Ovary (tissue), 9 donors: ENCODE measurements around the gene CRY1. TPM values are rescaled to one million over a fixed set of nuclear protein-coding genes. Genes with fewer than 3 reads are reported as not detected.

Experiments used
- DNase-seq, 5 donors: peaks; one replicate each; pipeline ENCODE4 v3.0.0-alpha.2; 2019 to 2020
- H3K27ac ChIP-seq, 2 donors: fragments of 200-600 bp; one replicate each; pipeline versions ENCODE4 v1.5.1 to v1.8.0; 2019 to 2022
- H3K27me3 ChIP-seq: fragments of 200-600 bp; one replicate; pipeline ENCODE4 v1.8.0; 2022
- H3K36me3 ChIP-seq: fragments of 200-600 bp; sonication (generic); one replicate; pipeline ENCODE4 v1.5.1; 2019
- H3K4me1 ChIP-seq: one replicate; pipeline ENCODE4 v1.8.1; 2013; ENCODE audit warnings: mild to moderate bottlenecking, moderate library complexity; ENCODE audit not compliant: insufficient read depth
- H3K4me3 ChIP-seq: fragments of 200-600 bp; sonication (generic); one replicate; pipeline ENCODE4 v1.5.1; 2017
- H3K9me3 ChIP-seq, 2 donors: fragments of 200-600 bp in 1 of 2; sonication (generic) in 1 of 2; one replicate each; pipeline versions ENCODE4 v1.5.1 to v1.8.1; 2013 to 2019; ENCODE audit warnings: mild to moderate bottlenecking in 1 of 2, moderate library complexity in 1 of 2
- EP300 ChIP-seq: sonication (generic); formaldehyde crosslinking; IDR thresholded peaks from one replicate; pipeline ENCODE4 v1.6.1; 2017; ENCODE audit warnings: antibody characterized with exemption
- POLR2A ChIP-seq: fragments of 450-650 bp; IDR thresholded peaks from one replicate; pipeline ENCODE4 v1.6.1; 2017; ENCODE audit warnings: antibody characterized with exemption, mild to moderate bottlenecking, moderate library complexity
- WGBS, 3 donors: extraction: QIAGEN DNeasy Blood & Tissue Kit in 1 of 3; methylation state at CpG; one replicate each; pipeline versions ENCODE4 v1.1.5 to v1.1.7; 2013 to 2017; 5-methylcytosine and 5-hydroxymethylcytosine counted together
- intact Hi-C, 4 donors: fragments of 100-400 bp; cut with DNase I; formaldehyde crosslinking; loops; one replicate each; pipeline versions ENCODE4 v1.11.0 to v1.15.1; 2022 to 2023
- polyA plus RNA-seq, 2 donors: library from polyadenylated mRNA; stranded (reverse); fragments of 200-250 nt in 1 of 2; fragments of 350-450 nt in 1 of 2; fragmentation: Illumina TruSeq in 1 of 2; extraction: RNeasy Lipid Tissue Mini Kit (QIAGEN cat#74804) in 1 of 2; gene quantifications; one replicate each; pipeline ENCODE4 v1.2.3, GENCODE V29; 2013 to 2014
- total RNA-seq, 7 donors: library from RNA; depleted of rRNA in 2 of 7; stranded (reverse); fragments of >200 nt in 2 of 7; fragmentation: NEBNext Ultra II Directional in 3 of 7; extraction: Animal tissue kit (Norgen Biotek cat#: 25700) in 3 of 7; gene quantifications; one replicate each; pipeline versions ENCODE4 v1.1.0 to v1.2.4, GENCODE V29; 2016 to 2023
- TF ChIP-seq, protein P1 (sequence below), 3 donors: fragments of 450-650 bp in 2 of 3; fragments of 200-600 bp in 1 of 3; IDR thresholded peaks; one replicate each; pipeline versions ENCODE4 v1.5.1 to v1.8.0; 2016 to 2022; ENCODE audit warnings: antibody characterized with exemption in 3 of 3, mild to moderate bottlenecking in 1 of 3
- donor health status: DM: no; HTN: no; CAD: no; lungs with moderate emphysema.
- donor health status: DM: no; HTN: no; CAD: no.
- donor health status: Bipolar disorder and iron deficiency.
- donor health status: DM: yes; HTN: yes; CAD: no.
- donor health status: DM: no; HTN: no; CAD: no.
- donor health status: DM: yes; HTN: yes; CAD: no.

The CRY1 gene
- total and polyA plus RNA-seq, 9 donors: 8.3 to 49.1 (median 14.5) TPM

- no peaks in the 10 kb centered on the region for H3K27me3 ChIP-seq
- WGBS, 3 donors: 75 to 97% (median 87%) methylated on average over 2 of the region's 2 CpGs
- H3K27ac ChIP-seq: no peak overlapping the region
- no peaks in the 10 kb centered on the region for H3K9me3 ChIP-seq
- H3K4me1 ChIP-seq: no peaks in the 10 kb centered on the region
- DNase-seq: no peak
- H3K36me3 ChIP-seq: no peaks in the 10 kb centered on the region
- H3K4me3 ChIP-seq: no peak overlapping the region
- TF ChIP-seq POLR2A (no peak), EP300 (no peak)
- TF ChIP-seq, protein P1, sequence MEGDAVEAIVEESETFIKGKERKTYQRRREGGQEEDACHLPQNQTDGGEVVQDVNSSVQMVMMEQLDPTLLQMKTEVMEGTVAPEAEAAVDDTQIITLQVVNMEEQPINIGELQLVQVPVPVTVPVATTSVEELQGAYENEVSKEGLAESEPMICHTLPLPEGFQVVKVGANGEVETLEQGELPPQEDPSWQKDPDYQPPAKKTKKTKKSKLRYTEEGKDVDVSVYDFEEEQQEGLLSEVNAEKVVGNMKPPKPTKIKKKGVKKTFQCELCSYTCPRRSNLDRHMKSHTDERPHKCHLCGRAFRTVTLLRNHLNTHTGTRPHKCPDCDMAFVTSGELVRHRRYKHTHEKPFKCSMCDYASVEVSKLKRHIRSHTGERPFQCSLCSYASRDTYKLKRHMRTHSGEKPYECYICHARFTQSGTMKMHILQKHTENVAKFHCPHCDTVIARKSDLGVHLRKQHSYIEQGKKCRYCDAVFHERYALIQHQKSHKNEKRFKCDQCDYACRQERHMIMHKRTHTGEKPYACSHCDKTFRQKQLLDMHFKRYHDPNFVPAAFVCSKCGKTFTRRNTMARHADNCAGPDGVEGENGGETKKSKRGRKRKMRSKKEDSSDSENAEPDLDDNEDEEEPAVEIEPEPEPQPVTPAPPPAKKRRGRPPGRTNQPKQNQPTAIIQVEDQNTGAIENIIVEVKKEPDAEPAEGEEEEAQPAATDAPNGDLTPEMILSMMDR (IDR thresholded peaks at IDR 0.05): no peak
- intact Hi-C loops: loop anchor here in 3 of 4 donors (5.0 to 10.0 kb wide), 3 partner anchors 103 to 136 kb away; partner anchors contain the start of genes MTERF2 (in 3 of the 3) and TMEM263 (in 1 of the 3)
Observed at GRCh38 chr12:107090711-107091110, 2.6 kb downstream of the CRY1 start.

- Histone ChIP-seq H3K4me1 (no peaks in the 10 kb centered on the region), H3K27me3 (no peaks in the 10 kb centered on the region), H3K27ac (no peak overlapping the region), H3K4me3 (no peak overlapping the region), H3K36me3 (no peaks in the 10 kb centered on the region), H3K9me3 (no peaks in the 10 kb centered on the region)
- TF ChIP-seq, protein P1 (IDR thresholded peaks at IDR 0.05): no peak
- 95 to 99% (median 95%) methylated on average over 2 of the region's 2 CpGs for WGBS, 3 donors
- intact Hi-C loops: no loop called here
- no peak for DNase-seq
Observed at GRCh38 chr12:107088912-107089311, 4.4 kb downstream of the CRY1 start.

DNA sequence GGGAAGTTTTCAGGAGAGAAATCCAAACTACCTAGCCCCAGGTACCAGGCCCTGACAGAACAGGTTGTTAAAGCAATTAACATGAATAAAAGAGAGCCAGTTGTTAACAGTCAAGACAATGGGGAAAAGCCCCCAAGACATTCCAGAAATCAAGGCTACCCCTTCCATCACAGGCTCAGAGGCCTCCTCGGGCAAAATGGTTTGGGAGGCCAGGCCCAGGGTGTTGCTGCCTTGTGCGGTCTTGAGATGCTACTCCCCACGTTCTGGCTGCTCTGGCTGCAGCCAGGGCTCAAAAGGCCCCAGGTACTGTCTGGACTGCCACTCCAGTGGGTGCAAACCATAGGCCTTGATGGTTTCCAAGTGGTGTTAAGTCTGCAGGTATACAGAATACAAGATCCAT lies 7.0 kb downstream of the CRY1 start:
- intact Hi-C loops: no loop called here
- WGBS, 3 donors: 92 to 97% (median 94%) methylated on average over 3 of the region's 3 CpGs
- Histone ChIP-seq H3K27ac (no peak overlapping the region), H3K27me3 (no peaks in the 10 kb centered on the region), H3K9me3 (no peaks in the 10 kb centered on the region), H3K4me1 (no peaks in the 10 kb centered on the region), H3K4me3 (no peak overlapping the region), H3K36me3 (no peaks in the 10 kb centered on the region)
- no peak for DNase-seq
- TF ChIP-seq POLR2A (no peak), EP300 (no peak)
- TF ChIP-seq, protein P1 (IDR thresholded peaks at IDR 0.05): no peak

DNA sequence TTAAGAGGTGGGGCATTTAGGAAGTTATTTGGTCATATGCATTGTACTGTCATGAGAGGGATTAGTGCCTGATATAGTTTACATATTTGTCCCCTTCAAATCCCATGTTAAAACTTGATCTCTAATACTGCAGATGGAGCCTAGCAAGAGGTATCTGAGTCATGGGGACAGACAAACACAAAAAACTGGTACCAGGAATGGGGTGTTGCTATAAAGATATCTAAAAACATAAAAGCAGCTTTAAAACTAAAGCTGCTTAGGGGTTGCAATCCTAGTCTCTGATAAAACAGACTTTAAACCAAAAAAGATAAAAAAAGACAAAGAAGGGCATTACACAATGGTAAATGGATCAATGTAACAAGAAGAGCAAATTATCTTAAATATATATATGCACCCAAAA lies 11.6 kb downstream of the CRY1 start:
- Histone ChIP-seq H3K4me3 (no peak overlapping the region), H3K36me3 (no peaks in the 10 kb centered on the region), H3K4me1 (no peaks in the 10 kb centered on the region), H3K27me3 (no peaks in the 10 kb centered on the region), H3K9me3 (no peaks in the 10 kb centered on the region), H3K27ac (no peak overlapping the region)
- intact Hi-C loops: no loop called here
- TF ChIP-seq POLR2A: no peak
- TF ChIP-seq, protein P1 (IDR thresholded peaks at IDR 0.05): no peak
- no peak for TF ChIP-seq EP300
- no peak for DNase-seq

- WGBS, 3 donors: 65 to 69% (median 68%) methylated on average over 6 of the region's 6 CpGs
- no peak for TF ChIP-seq POLR2A
- TF ChIP-seq, protein P1 (IDR thresholded peaks at IDR 0.05): no peak
- TF ChIP-seq EP300: no peak
- Histone ChIP-seq H3K4me3 (no peak overlapping the region), H3K4me1 (no peaks in the 10 kb centered on the region), H3K27ac (no peak overlapping the region), H3K36me3 (no peaks in the 10 kb centered on the region), H3K27me3 (no peaks in the 10 kb centered on the region), H3K9me3 (no peaks in the 10 kb centered on the region)
- intact Hi-C loops: no loop called here
- no peak for DNase-seq
Observed at GRCh38 chr12:107080299-107080698, 13.1 kb downstream of the CRY1 start.
